COR-L47 (cell line): ENCODE measurements around the gene PARP3.
"Not testable (repeated sequence)": the region's sequence is repeated elsewhere in the genome, so short reads cannot be mapped to it uniquely, and the experiment has no call there.

ENCODE experiments used
- DNase-seq: peaks from one replicate; lab custom pipeline; 2025; lab: John Stamatoyannopoulos, UW

PARP3 gene

GRCh38 chr3:51941798-51942602, at the start of gene PARP3, which contains the start of gene RRP9:
Gene PARP3 (plus strand): TSS chr3:51942363. CDS start chr3:51943356, 993 bp downstream.
Gene RRP9 (minus strand): TSS chr3:51941904. CDS start chr3:51941867, 37 bp downstream.
- DNase-seq = peak; percentile 97

GRCh38 chr3:51894391-51894790, 47.8 kb upstream of the PARP3 start:
- no peak for DNase-seq

GRCh38 chr3:51894939-51895338, 47.2 kb upstream of the PARP3 start:
- no peak for DNase-seq

- no peak for DNase-seq
Observed at GRCh38 chr3:51896607-51897305, 45.4 kb upstream of the PARP3 start.

- no peak for DNase-seq
Observed at GRCh38 chr3:51897391-51897790, 44.8 kb upstream of the PARP3 start.

GRCh38 chr3:51900043-51900442, 42.1 kb upstream of the PARP3 start:
- DNase-seq = not testable (repeated sequence)

GRCh38 chr3:51902361-51902760, 39.8 kb upstream of the PARP3 start:
- not testable (repeated sequence) for DNase-seq

- no peak for DNase-seq
Observed at GRCh38 chr3:51904034-51904823, 37.9 kb upstream of the PARP3 start.

- DNase-seq = no peak
Observed at GRCh38 chr3:51908026-51908425, 34.1 kb upstream of the PARP3 start.

- DNase-seq = no peak
Observed at GRCh38 chr3:51916418-51916817, 25.7 kb upstream of the PARP3 start.

GRCh38 chr3:51921081-51921578, 21.0 kb upstream of the PARP3 start:
- DNase-seq = no peak

- DNase-seq = no peak
Observed at GRCh38 chr3:51927061-51927977, 14.8 kb upstream of the PARP3 start.

- no peak for DNase-seq
Observed at GRCh38 chr3:51928438-51928837, 13.7 kb upstream of the PARP3 start.

GRCh38 chr3:51928981-51929380, 13.2 kb upstream of the PARP3 start:
- not testable (repeated sequence) for DNase-seq

GRCh38 chr3:51929420-51930003, 12.7 kb upstream of the PARP3 start:
- DNase-seq = no peak

GRCh38 chr3:51930439-51930838, 11.7 kb upstream of the PARP3 start:
- DNase-seq = no peak

GRCh38 chr3:51931756-51932155, 10.4 kb upstream of the PARP3 start:
- DNase-seq = no peak

- DNase-seq = no peak
Observed at GRCh38 chr3:51932471-51933370, 9.4 kb upstream of the PARP3 start.

- DNase-seq = no peak
Observed at GRCh38 chr3:51933471-51934138, 8.6 kb upstream of the PARP3 start.
